Liver (tissue), 9 donors: ENCODE measurements around the gene LCA5. TPM values are rescaled to one million over a fixed set of nuclear protein-coding genes. Genes with fewer than 3 reads are reported as not detected.

ENCODE experiments used
- DNase-seq: peaks from one replicate; pipeline ENCODE4 v3.0.0-alpha.2; 2017; ENCODE audit warnings: low spot score
- H3K27ac ChIP-seq, 2 donors: one replicate each; pipeline ENCODE4 v1.7.0; 2013; ENCODE audit warnings: inconsistent platforms in 2 of 2, low read length in 2 of 2, control low read depth in 1 of 2, low read depth in 1 of 2, mild to moderate bottlenecking in 1 of 2
- H3K27me3 ChIP-seq, 4 donors: one replicate each; pipeline versions ENCODE4 v1.6.1 to v1.7.0; 2013; ENCODE audit warnings: low read length in 3 of 4, inconsistent platforms in 1 of 4, mild to moderate bottlenecking in 1 of 4, moderate library complexity in 1 of 4; ENCODE audit not compliant: control insufficient read depth in 4 of 4, insufficient read depth in 4 of 4
- H3K36me3 ChIP-seq, 4 donors: one replicate each; pipeline versions ENCODE4 v1.6.1 to v1.7.0; 2013; ENCODE audit warnings: low read length in 3 of 4, mild to moderate bottlenecking in 3 of 4, low read depth in 1 of 4, moderate library complexity in 1 of 4; ENCODE audit not compliant: control insufficient read depth in 4 of 4, insufficient read depth in 3 of 4
- H3K4me1 ChIP-seq, 4 donors: one replicate each; pipeline versions ENCODE4 v1.6.1 to v1.7.0; 2013; ENCODE audit warnings: low read length in 3 of 4, mild to moderate bottlenecking in 3 of 4, moderate library complexity in 1 of 4; ENCODE audit not compliant: control insufficient read depth in 4 of 4, insufficient read depth in 4 of 4
- H3K4me3 ChIP-seq, 3 donors: one replicate each; pipeline versions ENCODE4 v1.6.1 to v1.7.0; 2013; ENCODE audit warnings: low read length in 3 of 3, control low read depth in 1 of 3, low read depth in 1 of 3, mild to moderate bottlenecking in 1 of 3
- H3K9ac ChIP-seq, 2 donors: one replicate each; pipeline ENCODE4 v1.7.0; 2013; ENCODE audit warnings: low read length in 2 of 2, mild to moderate bottlenecking in 2 of 2, moderate library complexity in 2 of 2, control low read depth in 1 of 2, low read depth in 1 of 2
- H3K9me3 ChIP-seq, 4 donors: one replicate each; pipeline versions ENCODE4 v1.6.1 to v1.7.0; 2013; ENCODE audit warnings: low read length in 3 of 4; ENCODE audit not compliant: control insufficient read depth in 4 of 4
- ATF3 ChIP-seq: IDR thresholded peaks from 2 replicates; pipeline ENCODE4 v1.6.1; 2016; ENCODE audit warnings: antibody characterized with exemption
- CTCF ChIP-seq: fragments of 150-350 bp; IDR thresholded peaks from 2 replicates; pipeline ENCODE4 v1.5.1; 2017; ENCODE audit warnings: improper control_type of control experiment, low read depth, low read length; ENCODE audit not compliant: missing input control
- EGR1 ChIP-seq, 2 donors: IDR thresholded peaks; 2 replicates each; pipeline ENCODE4 v1.6.1; 2016 to 2018; ENCODE audit warnings: antibody characterized with exemption in 2 of 2, low read depth in 2 of 2
- FOXA1 ChIP-seq: IDR thresholded peaks from 2 replicates; pipeline ENCODE4 v1.6.1; 2016; ENCODE audit warnings: antibody characterized with exemption
- FOXA2 ChIP-seq: IDR thresholded peaks from 2 replicates; pipeline ENCODE4 v1.6.1; 2016; ENCODE audit warnings: antibody characterized with exemption
- GABPA ChIP-seq, 2 donors: IDR thresholded peaks in 1 of 2; conservative IDR thresholded peaks in 1 of 2; 2 replicates each; pipeline ENCODE4 v1.6.1; 2016; ENCODE audit warnings: antibody characterized with exemption in 2 of 2, mild to moderate bottlenecking in 1 of 2, moderate library complexity in 1 of 2
- HNF4A ChIP-seq, 2 donors: conservative IDR thresholded peaks; 2 replicates each; pipeline ENCODE4 v1.6.1; 2016; ENCODE audit warnings: antibody characterized with exemption in 2 of 2, mild to moderate bottlenecking in 2 of 2
- HNF4G ChIP-seq: IDR thresholded peaks from 2 replicates; pipeline ENCODE4 v1.6.1; 2016; ENCODE audit warnings: antibody characterized with exemption
- JUND ChIP-seq, 2 donors: IDR thresholded peaks; 2 replicates each; pipeline ENCODE4 v1.6.1; 2016; ENCODE audit warnings: antibody characterized with exemption in 2 of 2
- MAX ChIP-seq: IDR thresholded peaks from 2 replicates; pipeline ENCODE4 v1.6.1; 2016; ENCODE audit warnings: antibody characterized with exemption
- NR2F2 ChIP-seq: IDR thresholded peaks from 2 replicates; pipeline ENCODE4 v1.6.1; 2016; ENCODE audit warnings: antibody characterized with exemption
- RAD21 ChIP-seq, 2 donors: IDR thresholded peaks; 2 replicates each; pipeline ENCODE4 v1.6.1; 2016; ENCODE audit warnings: antibody characterized with exemption in 2 of 2, mild to moderate bottlenecking in 2 of 2
- REST ChIP-seq: IDR thresholded peaks from 2 replicates; pipeline ENCODE4 v1.6.1; 2016; ENCODE audit warnings: antibody characterized with exemption, mild to moderate bottlenecking
- RXRA ChIP-seq, 2 donors: IDR thresholded peaks; 2 replicates each; pipeline ENCODE4 v1.6.1; 2017 to 2018; ENCODE audit warnings: antibody characterized with exemption in 2 of 2, mild to moderate bottlenecking in 1 of 2
- SP1 ChIP-seq: IDR thresholded peaks from 2 replicates; pipeline ENCODE4 v1.6.1; 2018; ENCODE audit warnings: antibody characterized with exemption, mild to moderate bottlenecking
- TAF1 ChIP-seq: conservative IDR thresholded peaks from 2 replicates; pipeline ENCODE4 v1.6.1; 2016; ENCODE audit warnings: antibody characterized with exemption, mild to moderate bottlenecking
- YY1 ChIP-seq: IDR thresholded peaks from 2 replicates; pipeline ENCODE4 v1.6.1; 2016; ENCODE audit warnings: antibody characterized with exemption, mild to moderate bottlenecking
- ZBTB33 ChIP-seq: IDR thresholded peaks from 2 replicates; pipeline ENCODE4 v1.6.1; 2016; ENCODE audit warnings: antibody characterized with exemption
- WGBS: extraction: QIAGEN DNeasy Blood & Tissue Kit; methylation state at CpG from one replicate; pipeline ENCODE4 v1.1.7; 2013; 5-methylcytosine and 5-hydroxymethylcytosine counted together
- polyA plus RNA-seq, 2 donors: library from polyadenylated mRNA; stranded (reverse) in 1 of 2; unstranded in 1 of 2; fragments of 200-250 nt in 1 of 2; fragments of >200 nt in 1 of 2; fragmentation: Nextera tagmentation in 1 of 2; extraction: Ambion mirVana in 1 of 2; gene quantifications; one replicate each; pipeline versions ENCODE4 v1.2.1 to v1.2.3, GENCODE V29; 2013 to 2015
- total RNA-seq, 2 donors: library from RNA; depleted of rRNA; stranded (reverse); fragments of >200 nt; gene quantifications; one replicate each; pipeline ENCODE4 v1.2.3, GENCODE V29; 2014
- donor health status: healthy.
- donor health status: healthy.
- donor health status: healthy.
- donor health status: healthy.
- donor health status: healthy.

The LCA5 gene
- total and polyA plus RNA-seq, 4 donors, result 0.39 to 1.8 (median 0.65) TPM

- H3K9ac ChIP-seq, result no peak overlapping the region
- no peak overlapping the region for H3K27ac ChIP-seq
- no peaks in the 10 kb centered on the region for H3K9me3 ChIP-seq
- no peaks in the 10 kb centered on the region for H3K4me1 ChIP-seq
- no peak for DNase-seq
- no peak for TF ChIP-seq HNF4G
- no peak for TF ChIP-seq MAX
- TF ChIP-seq REST, result no peak
- no peak for TF ChIP-seq FOXA2
- no peak for TF ChIP-seq EGR1 (IDR thresholded peaks at IDR 0.05; ENCODE audit: low read depth in 2 of 2)
- TF ChIP-seq SP1, result no peak
- TF ChIP-seq RAD21 (IDR thresholded peaks at IDR 0.05), result no peak
- TF ChIP-seq GABPA (IDR thresholded peaks at IDR 0.05 in 1 of 2, conservative IDR thresholded peaks at IDR 0.05 in 1 of 2), result no peak
- no peak for TF ChIP-seq FOXA1
- TF ChIP-seq TAF1, result no peak
- no peak for TF ChIP-seq HNF4A (conservative IDR thresholded peaks at IDR 0.05)
- TF ChIP-seq ZBTB33, result no peak
- no peak for TF ChIP-seq ATF3
- no peak for TF ChIP-seq RXRA (IDR thresholded peaks at IDR 0.05)
- no peak for TF ChIP-seq NR2F2
- no peak for TF ChIP-seq JUND (IDR thresholded peaks at IDR 0.05)
- no peak for TF ChIP-seq YY1
- no peak for TF ChIP-seq CTCF
- H3K36me3 ChIP-seq, result no peaks in the 10 kb centered on the region
- H3K4me3 ChIP-seq, result no peak overlapping the region
- H3K27me3 ChIP-seq, result no peaks in the 10 kb centered on the region
- 88% methylated on average over 6 of the region's 6 CpGs for WGBS
These were observed 24.1 kb downstream of the LCA5 start for GRCh38 chr6:79513111-79513510.
